Nephron progenitor cell (in vitro differentiated cells): ENCODE results near the gene ZBTB7A.
A peak's percentile ranks its signal among the peaks of the same experiment; 100 is the strongest.

Source experiments
- DNase-seq: peaks from one replicate; pipeline ENCODE4 v3.0.0; 2021
- H3K27ac Mint-ChIP-seq: 2 replicates; pipeline ENCODE4 v1.8.0; 2021; ENCODE audit warnings: mild to moderate bottlenecking, moderate library complexity, mixed read lengths
- H3K27me3 Mint-ChIP-seq: 2 replicates; pipeline ENCODE4 v1.8.0; 2021; ENCODE audit warnings: mild to moderate bottlenecking, low read depth, mixed read lengths; ENCODE audit not compliant: poor library complexity
- H3K36me3 Mint-ChIP-seq: 2 replicates; pipeline ENCODE4 v1.8.0; 2021; ENCODE audit warnings: low read depth, mixed read lengths
- H3K4me1 Mint-ChIP-seq: 2 replicates; pipeline ENCODE4 v1.8.0; 2021; ENCODE audit warnings: mixed read lengths
- H3K4me3 Mint-ChIP-seq: 2 replicates; pipeline ENCODE4 v1.8.0; 2021; ENCODE audit warnings: mild to moderate bottlenecking, moderate library complexity, mixed read lengths
- H3K9me3 Mint-ChIP-seq: 2 replicates; pipeline ENCODE4 v1.8.0; 2021; ENCODE audit warnings: mild to moderate bottlenecking, moderate library complexity, mixed read lengths
- TF ChIP-seq, protein P1 (sequence below): fragments of 200-600 bp; sonication (generic); IDR thresholded peaks from 2 replicates; pipeline ENCODE4 v1.5.0; 2021; ENCODE audit warnings: antibody characterized with exemption

The ZBTB7A gene

DNA sequence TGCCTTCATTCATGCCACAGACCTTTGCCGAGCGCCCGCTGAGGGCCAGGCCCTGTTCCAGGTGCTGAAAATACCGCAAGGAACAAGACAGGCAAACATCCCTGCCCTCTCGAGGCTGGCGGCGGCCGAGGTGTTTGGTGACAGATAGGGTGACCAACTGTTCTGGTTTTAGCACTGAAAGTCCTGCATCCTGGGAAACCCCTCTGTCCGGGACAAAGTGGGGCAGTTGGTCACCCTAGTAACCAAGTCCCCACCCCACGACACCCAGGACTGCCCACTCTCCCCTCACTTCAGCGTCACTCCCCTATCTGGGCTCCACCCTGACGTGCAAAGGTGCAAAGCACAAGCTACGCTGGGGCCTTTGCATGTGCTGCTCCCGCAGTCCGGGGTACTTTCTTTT is 17.3 kb downstream of the ZBTB7A start:
- TF ChIP-seq, protein P1, sequence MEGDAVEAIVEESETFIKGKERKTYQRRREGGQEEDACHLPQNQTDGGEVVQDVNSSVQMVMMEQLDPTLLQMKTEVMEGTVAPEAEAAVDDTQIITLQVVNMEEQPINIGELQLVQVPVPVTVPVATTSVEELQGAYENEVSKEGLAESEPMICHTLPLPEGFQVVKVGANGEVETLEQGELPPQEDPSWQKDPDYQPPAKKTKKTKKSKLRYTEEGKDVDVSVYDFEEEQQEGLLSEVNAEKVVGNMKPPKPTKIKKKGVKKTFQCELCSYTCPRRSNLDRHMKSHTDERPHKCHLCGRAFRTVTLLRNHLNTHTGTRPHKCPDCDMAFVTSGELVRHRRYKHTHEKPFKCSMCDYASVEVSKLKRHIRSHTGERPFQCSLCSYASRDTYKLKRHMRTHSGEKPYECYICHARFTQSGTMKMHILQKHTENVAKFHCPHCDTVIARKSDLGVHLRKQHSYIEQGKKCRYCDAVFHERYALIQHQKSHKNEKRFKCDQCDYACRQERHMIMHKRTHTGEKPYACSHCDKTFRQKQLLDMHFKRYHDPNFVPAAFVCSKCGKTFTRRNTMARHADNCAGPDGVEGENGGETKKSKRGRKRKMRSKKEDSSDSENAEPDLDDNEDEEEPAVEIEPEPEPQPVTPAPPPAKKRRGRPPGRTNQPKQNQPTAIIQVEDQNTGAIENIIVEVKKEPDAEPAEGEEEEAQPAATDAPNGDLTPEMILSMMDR: no peak
- Mint-ChIP-seq H3K9me3 (no peaks in the 10 kb centered on the region), H3K4me1 (peaks cover 31% of the 10 kb centered on the region), H3K36me3 (peaks cover 39% of the 10 kb centered on the region), H3K4me3 (no peak overlapping the region), H3K27ac (peak overlapping the region; percentile 48), H3K27me3 (no peaks in the 10 kb centered on the region)
- DNase-seq: no peak

DNA sequence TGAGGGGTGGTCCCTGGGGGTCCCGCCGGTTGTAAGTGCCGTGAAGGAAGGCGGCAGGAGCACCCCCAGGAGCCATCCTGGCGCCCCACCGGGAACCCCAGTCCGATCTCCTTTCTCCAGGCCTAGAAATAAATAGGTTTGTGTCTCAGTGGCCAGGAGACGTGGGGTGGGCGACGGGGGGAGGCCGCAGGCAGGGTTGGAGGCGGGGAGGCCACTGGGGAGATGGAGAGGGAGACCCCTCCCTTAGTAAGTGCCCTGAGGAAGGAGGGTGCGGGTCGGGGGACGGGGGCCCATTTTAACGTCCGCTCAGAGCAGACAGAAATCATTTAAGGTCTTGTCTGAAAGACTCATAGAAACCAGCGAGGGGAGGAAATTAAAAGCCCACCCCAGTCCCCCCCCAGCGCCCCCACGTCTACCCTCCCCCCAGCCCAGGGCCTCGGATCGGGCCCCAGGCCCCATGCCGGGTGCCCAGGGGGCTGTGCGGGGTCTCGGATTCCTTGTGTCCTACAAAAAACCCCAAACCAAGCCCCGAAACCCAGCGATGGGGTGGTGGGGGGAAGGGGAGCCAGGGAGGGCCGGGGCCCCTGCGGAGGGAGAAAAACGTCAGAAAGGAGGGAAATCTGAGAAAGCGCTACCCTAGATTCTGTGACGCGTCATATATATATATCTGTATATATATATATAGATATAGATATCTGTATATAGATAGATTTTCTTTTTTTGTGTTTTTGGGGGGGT is 19.6 kb downstream of the ZBTB7A start:
- TF ChIP-seq, protein P1: no peak
- DNase-seq: no peak
- H3K36me3 Mint-ChIP-seq: peaks cover 31% of the 10 kb centered on the region
- no peak overlapping the region for H3K27ac Mint-ChIP-seq
- no peaks in the 10 kb centered on the region for H3K9me3 Mint-ChIP-seq
- H3K27me3 Mint-ChIP-seq: no peaks in the 10 kb centered on the region
- H3K4me3 Mint-ChIP-seq: no peak overlapping the region
- H3K4me1 Mint-ChIP-seq: peaks cover 20% of the 10 kb centered on the region

DNA sequence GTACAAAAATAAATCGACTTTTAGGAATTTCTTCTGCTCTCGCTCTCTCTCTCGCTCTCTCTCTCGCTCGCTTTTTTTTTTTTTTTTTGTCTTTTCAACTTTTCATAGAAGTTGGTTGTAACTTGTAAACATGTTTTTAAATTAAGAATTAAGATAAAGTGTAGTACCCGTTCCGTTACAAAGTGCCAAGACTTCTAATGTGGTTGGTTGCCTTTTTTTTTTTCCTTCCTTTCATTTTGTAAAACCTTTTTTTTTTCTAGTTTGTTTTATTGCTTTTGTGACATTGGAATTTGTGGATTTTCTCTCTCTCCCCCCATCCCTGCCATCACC is 20.4 kb downstream of the ZBTB7A start:
- Mint-ChIP-seq H3K9me3 (no peaks in the 10 kb centered on the region), H3K27ac (peak overlapping the region; percentile 90), H3K27me3 (no peaks in the 10 kb centered on the region), H3K4me1 (peaks cover 20% of the 10 kb centered on the region), H3K36me3 (peaks cover 28% of the 10 kb centered on the region), H3K4me3 (no peak overlapping the region)
- no peak for DNase-seq
- TF ChIP-seq, protein P1: no peak

DNA sequence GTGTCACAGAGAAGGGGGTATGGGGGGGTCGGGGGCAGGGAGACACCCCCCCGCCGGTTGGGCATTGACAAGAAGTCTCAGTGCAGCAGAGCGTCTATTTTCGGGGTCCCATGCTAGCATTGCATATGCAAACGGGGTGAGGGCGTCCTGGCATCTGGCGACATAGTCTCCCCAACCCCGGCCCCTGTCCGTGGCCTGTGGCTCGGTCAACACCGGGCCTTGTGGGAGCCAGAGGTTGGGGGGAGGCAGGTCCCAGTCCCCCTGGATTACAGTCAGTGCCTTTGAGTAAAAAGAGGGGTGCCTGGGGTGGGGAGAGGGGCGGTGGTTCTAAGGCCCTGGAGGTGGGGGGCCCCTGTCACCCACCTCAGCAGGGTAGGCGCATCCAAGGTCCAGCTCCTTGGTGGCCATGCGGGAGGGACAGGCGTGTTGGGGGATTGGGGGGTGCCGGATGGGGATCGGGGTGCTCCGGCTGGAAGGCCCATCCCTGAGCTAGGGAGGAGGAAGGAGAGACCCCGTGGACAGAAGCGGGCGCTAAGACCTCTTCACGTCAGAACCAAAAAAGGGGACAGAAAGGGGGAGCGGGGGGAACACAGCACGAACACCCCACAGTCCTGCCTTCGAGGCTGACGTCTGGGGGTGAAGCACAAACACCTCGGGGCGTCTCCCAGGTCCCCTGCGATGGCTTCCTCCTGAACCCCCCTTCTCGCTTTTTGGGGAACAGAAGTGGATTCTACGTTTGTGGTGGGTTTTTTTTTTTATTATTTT is 20.9 kb downstream of the ZBTB7A start:
- Mint-ChIP-seq H3K27me3 (no peaks in the 10 kb centered on the region), H3K36me3 (peaks cover 28% of the 10 kb centered on the region), H3K4me3 (no peak overlapping the region), H3K9me3 (no peaks in the 10 kb centered on the region), H3K4me1 (peaks cover 20% of the 10 kb centered on the region), H3K27ac (peak overlapping the region; percentile 90)
- DNase-seq: no peak
- TF ChIP-seq, protein P1: no peak

DNA sequence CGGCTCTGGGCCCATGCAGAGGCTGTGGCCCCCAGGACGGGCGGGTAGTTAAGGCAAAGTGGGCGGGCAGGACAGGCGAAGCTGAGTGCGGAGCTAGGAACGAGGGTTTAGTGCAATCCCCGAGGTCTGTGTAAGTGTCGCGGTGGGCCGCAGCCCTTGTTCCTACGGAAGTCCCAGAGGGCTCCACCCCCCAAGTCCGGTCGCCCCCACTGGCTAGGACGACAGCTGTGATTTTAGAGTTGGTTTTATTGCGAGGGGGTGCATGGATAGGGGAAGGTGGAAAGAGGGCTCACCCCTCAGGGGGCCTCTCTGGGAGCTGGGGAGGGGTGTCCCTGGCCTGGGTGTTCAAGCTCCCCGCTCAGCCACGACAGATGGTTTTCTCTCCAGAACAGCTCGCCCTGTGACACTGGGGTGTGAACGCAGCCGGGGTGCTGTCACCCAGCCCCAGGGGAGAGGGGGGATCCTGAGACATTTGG is 21.7 kb downstream of the ZBTB7A start:
- TF ChIP-seq, protein P1: no peak
- H3K4me3 Mint-ChIP-seq: no peak overlapping the region
- no peaks in the 10 kb centered on the region for H3K9me3 Mint-ChIP-seq
- no peaks in the 10 kb centered on the region for H3K27me3 Mint-ChIP-seq
- H3K36me3 Mint-ChIP-seq: peaks cover 29% of the 10 kb centered on the region
- H3K4me1 Mint-ChIP-seq: peaks cover 26% of the 10 kb centered on the region
- peak overlapping the region; percentile 85 for H3K27ac Mint-ChIP-seq
- DNase-seq: peak; percentile 38
